ENCODE measurements around the gene ALPK1.

GRCh38 chr4:112410364-112410763 lies 113.2 kb downstream of the ALPK1 start:
- no peak for TF ChIP-seq CTCF (conservative IDR thresholded peaks at IDR 0.05; ENCODE audit: low read depth, low read length)
- no peak for TF ChIP-seq MAFK (IDR thresholded peaks at IDR 0.05; ENCODE audit: low read depth, low read length)
- no peak for TF ChIP-seq CEBPB (IDR thresholded peaks at IDR 0.05; ENCODE audit: low read depth, low read length)
- no peak for TF ChIP-seq POLR2A (IDR thresholded peaks at IDR 0.05; ENCODE audit: low read depth, low read length)
- TF ChIP-seq USF2 (IDR thresholded peaks at IDR 0.05; ENCODE audit: low read depth, low read length) = no peak
- no peak for TF ChIP-seq RCOR1 (IDR thresholded peaks at IDR 0.05; ENCODE audit: insufficient replicate concordance, low read length)
- TF ChIP-seq CHD1 (IDR thresholded peaks at IDR 0.05; ENCODE audit: low read depth, low read length) = no peak
- TF ChIP-seq SMC3 (IDR thresholded peaks at IDR 0.05; ENCODE audit: low read depth, low read length) = no peak
- no peak for TF ChIP-seq NFE2L2 (IDR thresholded peaks at IDR 0.05; ENCODE audit: low read depth, low read length)
- TF ChIP-seq MXI1 (IDR thresholded peaks at IDR 0.05; ENCODE audit: borderline replicate concordance, low read depth, low read length) = no peak
- TF ChIP-seq FOS (IDR thresholded peaks at IDR 0.05; ENCODE audit: low read depth, low read length) = no peak
- no peak for TF ChIP-seq RFX5 (IDR thresholded peaks at IDR 0.05; ENCODE audit: low read depth, low read length)
